GM12892 (cell line): ENCODE data around the gene RAB43.

Experiments used
- POLR2A ChIP-seq: IDR thresholded peaks from 2 replicates; pipeline ENCODE4 v1.6.1; 2011; ENCODE audit warnings: low read depth, low read length, control low read depth
- TAF1 ChIP-seq: IDR thresholded peaks from 2 replicates; pipeline ENCODE4 v1.6.1; 2011; ENCODE audit warnings: low read depth, mild to moderate bottlenecking, control low read depth, low read length, borderline replicate concordance

GRCh38 chr3:129105862-129106261, 15.7 kb downstream of the RAB43 start:
- TF ChIP-seq POLR2A (no peak), TAF1 (no peak)
